Skin of body (tissue), 2 donors: Measurements from ENCODE around the gene ZMIZ1. TPM values are rescaled to one million over a fixed set of nuclear protein-coding genes. Genes with fewer than 3 reads are reported as not detected.

Experiments
- DNase-seq: peaks from one replicate; lab custom pipeline; 2025; lab: John Stamatoyannopoulos, UW
- total RNA-seq: library from RNA; depleted of rRNA; stranded (reverse); fragments of >200 nt; gene quantifications from one replicate; pipeline ENCODE4 v1.2.3, GENCODE V29; 2014

The ZMIZ1 gene
- total RNA-seq, 1 donor from 2014 or later: 26.4 TPM

- DNase-seq: no peak
Measured at GRCh38 chr10:79052291-79053080, 16.3 kb upstream of the ZMIZ1 start.

GRCh38 chr10:79053081-79053434 lies 15.7 kb upstream of the ZMIZ1 start:
- DNase-seq: no peak

GRCh38 chr10:79053481-79054202 lies 15.1 kb upstream of the ZMIZ1 start:
- no peak for DNase-seq

GRCh38 chr10:79054203-79055099 lies 14.3 kb upstream of the ZMIZ1 start:
- DNase-seq: no peak

GRCh38 chr10:79055100-79055782 lies 13.5 kb upstream of the ZMIZ1 start:
- DNase-seq: no peak

- DNase-seq: no peak
Measured at GRCh38 chr10:79055892-79056291, 12.9 kb upstream of the ZMIZ1 start.

- DNase-seq: no peak
Measured at GRCh38 chr10:79056361-79056735, 12.4 kb upstream of the ZMIZ1 start.

- no peak for DNase-seq
Measured at GRCh38 chr10:79056736-79057391, 11.9 kb upstream of the ZMIZ1 start.

GRCh38 chr10:79057481-79058275 lies 11.1 kb upstream of the ZMIZ1 start:
- DNase-seq: no peak

GRCh38 chr10:79058899-79059841 lies 9.6 kb upstream of the ZMIZ1 start:
- DNase-seq: no peak

- DNase-seq: no peak
Measured at GRCh38 chr10:79059859-79060379, 8.8 kb upstream of the ZMIZ1 start.

GRCh38 chr10:79060641-79061255 lies 8.0 kb upstream of the ZMIZ1 start:
- no peak for DNase-seq

- no peak for DNase-seq
Measured at GRCh38 chr10:79061441-79062315, 7.1 kb upstream of the ZMIZ1 start.

GRCh38 chr10:79063071-79063491 lies 5.7 kb upstream of the ZMIZ1 start:
- no peak for DNase-seq

- no peak for DNase-seq
Measured at GRCh38 chr10:79063661-79064492, 4.9 kb upstream of the ZMIZ1 start.

- no peak for DNase-seq
Measured at GRCh38 chr10:79065091-79065551, 3.6 kb upstream of the ZMIZ1 start.
